NCI-H2196 (cell line): ENCODE data around the gene F2R.
"Not testable (repeated sequence)": the region's sequence is repeated elsewhere in the genome, so short reads cannot be mapped to it uniquely, and the experiment has no call there.

Experiments
- DNase-seq: peaks from one replicate; lab custom pipeline; 2025; ENCODE audit not compliant: unreplicated experiment; lab: John Stamatoyannopoulos, UW

The F2R gene

DNA sequence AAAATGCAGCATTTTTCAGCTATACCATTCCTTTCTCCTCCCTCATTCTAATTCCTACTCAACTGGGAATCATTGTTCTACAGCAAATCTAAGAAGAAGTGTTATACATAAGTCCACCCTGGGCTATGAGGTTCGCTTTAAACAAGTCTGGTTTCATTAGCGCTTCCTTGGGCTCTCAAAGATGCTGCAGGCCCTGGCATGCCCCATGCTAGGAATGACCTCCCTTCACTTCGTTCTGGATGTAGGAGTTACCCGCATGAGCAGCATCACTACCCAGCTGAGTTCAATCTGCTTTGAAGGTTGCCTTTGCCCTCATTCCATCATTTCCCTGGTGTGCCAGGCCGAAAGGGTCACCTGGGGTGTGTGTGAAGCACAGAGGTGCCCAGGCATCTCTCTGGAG lies 35.4 kb downstream of the F2R start:
- no peak for DNase-seq

DNA sequence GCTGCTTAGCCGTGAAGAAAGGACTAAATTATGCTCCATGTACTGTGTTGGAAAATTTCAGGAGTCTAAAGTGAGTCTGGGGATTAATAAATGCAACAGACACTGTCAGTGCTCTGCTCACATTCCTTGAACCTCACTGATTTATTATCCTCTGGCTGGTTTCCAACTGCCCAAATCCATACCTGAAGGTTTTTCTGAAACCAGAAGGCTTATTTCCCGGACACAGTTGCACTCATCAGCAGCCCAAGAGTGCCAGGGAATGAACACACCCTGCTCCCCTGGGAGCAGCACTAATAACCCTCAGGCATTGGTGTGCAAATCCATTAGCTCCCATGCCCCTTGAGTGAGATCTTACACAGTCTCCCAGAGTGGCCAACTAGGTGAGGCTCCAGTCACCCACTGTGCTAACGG lies 38.7 kb downstream of the F2R start:
- DNase-seq = no peak

- no peak for DNase-seq
Measured at GRCh38 chr5:76755779-76756637, 40.1 kb downstream of the F2R start.

- no peak for DNase-seq
Measured at GRCh38 chr5:76757049-76757448, 41.1 kb downstream of the F2R start.

DNA sequence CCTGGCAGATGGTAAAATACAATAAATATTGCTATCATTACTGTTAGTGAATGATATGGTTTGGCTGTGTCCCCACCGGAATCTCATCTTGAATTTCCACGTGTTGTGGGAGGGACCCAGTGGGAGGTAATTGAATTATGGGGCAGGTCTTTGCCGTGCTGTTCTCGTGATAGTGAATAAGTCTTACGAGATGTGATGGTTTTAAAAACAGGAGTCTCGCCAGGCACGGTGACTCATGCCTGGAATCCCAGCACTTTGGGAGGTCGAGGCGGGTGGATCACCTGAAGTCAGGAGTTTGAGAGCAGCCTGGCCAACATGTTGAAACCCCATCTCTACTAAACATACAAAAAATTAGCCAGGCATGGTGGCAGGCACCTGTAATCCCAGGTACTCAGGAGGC lies 45.2 kb downstream of the F2R start:
- DNase-seq = not testable (repeated sequence)

DNA sequence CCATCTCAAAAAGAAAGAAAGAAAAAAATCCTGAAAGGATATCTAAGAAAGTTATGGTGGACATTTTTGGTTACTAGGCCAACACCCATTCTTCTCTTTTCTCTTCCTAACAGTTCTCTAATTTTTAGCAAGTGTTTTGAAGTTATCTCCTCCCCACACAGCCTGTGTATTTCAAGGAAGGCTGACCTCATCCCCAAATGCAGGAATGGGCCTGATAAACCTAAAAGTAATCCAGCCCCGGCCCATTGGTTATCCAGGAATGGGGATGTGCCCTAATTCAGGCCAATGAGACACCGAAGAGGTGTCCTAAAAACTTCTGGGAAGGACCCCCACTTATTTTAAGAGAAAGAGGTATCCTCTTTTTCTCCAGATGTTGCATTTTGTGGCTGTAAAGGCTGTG lies 46.6 kb downstream of the F2R start:
- no peak for DNase-seq

GRCh38 chr5:76763136-76763535 lies 47.2 kb downstream of the F2R start:
- no peak for DNase-seq

DNA sequence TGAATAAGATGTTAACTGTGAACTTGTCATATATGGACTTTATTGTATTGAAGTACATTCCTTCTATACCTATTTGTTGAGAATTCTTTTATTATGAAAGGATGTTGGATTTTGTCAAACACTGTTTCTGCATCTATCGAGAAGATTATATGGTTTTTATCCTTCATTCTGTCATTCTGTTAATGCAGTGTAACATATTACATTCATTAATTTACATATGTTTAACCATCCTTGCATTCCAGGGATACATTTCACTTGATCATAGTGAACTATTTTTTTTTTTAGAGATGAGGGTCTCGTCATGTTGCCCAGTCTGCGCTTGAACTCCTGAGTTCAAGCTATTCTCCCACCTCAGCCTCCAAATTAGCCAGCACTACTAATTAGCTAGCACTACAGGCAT lies 48.4 kb downstream of the F2R start:
- no peak for DNase-seq

GRCh38 chr5:76765249-76765648 lies 49.3 kb downstream of the F2R start:
- DNase-seq = no peak

DNA sequence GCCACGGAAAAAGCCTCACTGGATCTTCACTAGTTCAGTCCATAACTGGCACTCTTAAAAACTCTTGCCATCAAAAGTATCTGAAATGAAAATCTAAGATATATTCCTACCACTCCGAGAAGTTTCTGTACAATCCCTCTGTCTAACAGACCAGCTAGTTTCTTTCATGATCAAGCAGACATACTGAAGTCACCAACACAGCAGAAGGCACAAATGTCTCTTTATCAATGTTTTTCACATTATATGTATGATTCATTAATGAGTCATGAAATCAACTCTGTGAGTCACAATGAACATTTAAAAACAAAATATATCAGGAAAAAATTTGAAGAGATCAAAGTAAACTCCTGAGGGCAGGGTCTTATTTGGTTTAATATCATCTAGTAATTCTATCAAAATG lies 50.8 kb downstream of the F2R start:
- no peak for DNase-seq

DNA sequence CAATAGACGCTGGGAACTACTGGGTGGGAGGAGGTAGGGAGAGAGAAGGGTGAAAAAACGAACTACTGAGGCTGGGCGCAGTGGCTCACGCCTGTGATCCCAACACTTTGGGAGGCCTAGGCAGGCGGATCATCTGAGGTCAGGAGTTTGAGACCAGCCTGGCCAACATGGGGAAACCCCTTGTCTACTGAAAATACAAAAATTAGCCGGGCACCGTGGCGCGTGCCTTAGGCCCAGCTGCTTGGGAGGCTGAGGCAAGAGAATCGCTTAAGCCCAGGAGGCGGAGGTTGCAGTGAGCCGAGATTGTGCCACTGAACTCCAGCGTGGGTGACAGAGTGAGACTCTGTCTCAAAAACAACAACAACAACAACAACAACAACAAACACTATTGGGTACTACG lies 55.1 kb downstream of the F2R start:
- not testable (repeated sequence) for DNase-seq

GRCh38 chr5:76771705-76772405 lies 55.9 kb downstream of the F2R start:
- DNase-seq = no peak

DNA sequence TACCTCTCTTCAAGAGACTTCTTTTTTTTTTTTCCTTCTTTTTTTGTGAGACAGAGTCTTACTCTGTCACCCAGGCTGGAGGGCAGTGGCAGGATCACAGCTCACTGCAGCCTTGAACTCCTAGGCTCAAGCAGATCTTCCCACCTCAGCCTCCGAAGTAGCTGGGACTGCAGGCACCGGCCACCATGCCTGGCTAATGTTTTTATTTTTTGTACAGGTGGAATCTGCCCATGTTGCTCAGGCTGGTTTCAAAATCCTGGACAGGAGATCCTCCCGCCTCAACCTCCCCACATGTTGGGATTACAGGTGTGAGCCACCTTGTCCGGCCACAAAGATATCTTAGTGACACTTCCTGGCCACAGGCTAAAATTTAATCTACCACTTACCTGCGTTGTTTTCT lies 60.0 kb downstream of the F2R start:
- no peak for DNase-seq

GRCh38 chr5:76776391-76776790 lies 60.5 kb downstream of the F2R start:
- no peak for DNase-seq

- DNase-seq = not testable (repeated sequence)
Measured at GRCh38 chr5:76780616-76781015, 64.7 kb downstream of the F2R start.

DNA sequence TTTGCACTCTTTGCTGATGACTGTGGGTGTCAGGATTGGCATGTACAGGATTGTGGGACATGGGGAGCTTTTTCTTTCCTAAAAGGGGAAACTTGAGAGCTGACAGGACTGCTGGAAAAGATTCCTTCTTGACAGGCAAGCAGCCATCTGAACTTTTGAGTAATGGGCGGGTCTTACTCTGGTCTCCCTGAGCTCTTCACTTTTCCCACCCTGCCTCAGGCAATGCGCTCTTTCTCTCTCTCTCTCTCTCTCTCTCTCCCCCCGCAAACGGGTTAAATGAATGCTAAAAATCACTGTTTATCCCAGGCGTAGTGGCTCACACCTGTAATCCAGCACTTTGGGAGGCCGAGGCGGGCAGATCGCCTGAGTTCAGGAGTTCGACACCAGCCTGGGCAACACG lies 65.8 kb downstream of the F2R start:
- DNase-seq = no peak

- DNase-seq = no peak
Measured at GRCh38 chr5:76782444-76782843, 66.5 kb downstream of the F2R start.
